SK-N-SH treated with all-trans-retinoic acid at 6 μM for 48 hours (cell line): ENCODE measurements around the gene HADHA.

Experiments used
- ARNTL ChIP-seq: fragments of 450-650 bp; formaldehyde crosslinking; IDR thresholded peaks from 2 replicates; pipeline ENCODE4 v1.5.0; 2020; ENCODE audit warnings: low read depth, mild to moderate bottlenecking, moderate library complexity, borderline replicate concordance
- BACH2 ChIP-seq: fragments of 250-450 bp; sonication (Bioruptor Pico); IDR thresholded peaks from 2 replicates; pipeline ENCODE4 v1.9.0; 2021; ENCODE audit warnings: mild to moderate bottlenecking, borderline replicate concordance
- CREB5 ChIP-seq: fragments of 250-450 bp; sonication (Bioruptor Pico); IDR thresholded peaks from 2 replicates; pipeline ENCODE4 v1.5.1; 2020; ENCODE audit warnings: low read depth, mild to moderate bottlenecking, moderate library complexity
- CSDC2 ChIP-seq: fragments of 250-450 bp; sonication (Bioruptor Pico); IDR thresholded peaks from 2 replicates; pipeline ENCODE4 v1.5.0; 2020; ENCODE audit warnings: mild to moderate bottlenecking, moderate library complexity
- ISL1 ChIP-seq: fragments of 250-450 bp; sonication (Bioruptor Pico); IDR thresholded peaks from 2 replicates; pipeline ENCODE4 v2.1.2; 2022; ENCODE audit warnings: mild to moderate bottlenecking, moderate library complexity
- PATZ1 ChIP-seq: fragments of 250-450 bp; sonication (Bioruptor Pico); IDR thresholded peaks from 2 replicates; pipeline ENCODE4 v1.8.0; 2020; ENCODE audit warnings: mild to moderate bottlenecking, moderate library complexity, borderline replicate concordance
- POU6F1 ChIP-seq: fragments of 250-450 bp; sonication (Bioruptor Pico); IDR thresholded peaks from 2 replicates; pipeline ENCODE4 v1.8.0; 2021; ENCODE audit warnings: low read depth, mild to moderate bottlenecking, moderate library complexity, borderline replicate concordance
- RARB ChIP-seq: fragments of 250-450 bp; sonication (Bioruptor Pico); IDR thresholded peaks from 2 replicates; pipeline ENCODE4 v1.8.0; 2021; ENCODE audit warnings: mild to moderate bottlenecking, moderate library complexity
- TOX ChIP-seq: fragments of 250-450 bp; sonication (Bioruptor Pico); IDR thresholded peaks from 2 replicates; pipeline ENCODE4 v1.8.0; 2021; ENCODE audit warnings: mild to moderate bottlenecking, moderate library complexity, borderline replicate concordance
- ZFP30 ChIP-seq: fragments of 450-650 bp; formaldehyde crosslinking; IDR thresholded peaks from 2 replicates; pipeline ENCODE4 v1.5.0; 2022; ENCODE audit warnings: mild to moderate bottlenecking, moderate library complexity
- ZNF70 ChIP-seq: fragments of 450-650 bp; formaldehyde crosslinking; IDR thresholded peaks from 2 replicates; pipeline ENCODE4 v1.5.0; 2020; ENCODE audit warnings: mild to moderate bottlenecking, moderate library complexity
- ZNF8 ChIP-seq: fragments of 450-650 bp; formaldehyde crosslinking; IDR thresholded peaks from 2 replicates; pipeline ENCODE4 v1.5.0; 2020; ENCODE audit warnings: mild to moderate bottlenecking, moderate library complexity

GRCh38 chr2:26164231-26164630 is 80.2 kb downstream of the HADHA start:
- TF ChIP-seq ZNF8 (CRISPR knock-in tag) (no peak), PATZ1 (CRISPR knock-in tag) (no peak), ISL1 (CRISPR knock-in tag) (no peak), ARNTL (CRISPR knock-in tag) (no peak), ZNF70 (CRISPR knock-in tag) (no peak), TOX (CRISPR knock-in tag) (no peak), RARB (CRISPR knock-in tag) (no peak), CSDC2 (CRISPR knock-in tag) (no peak), POU6F1 (CRISPR knock-in tag) (no peak), CREB5 (no peak), BACH2 (no peak), ZFP30 (CRISPR knock-in tag) (no peak)
